GM12878 (cell line): Measurements from ENCODE around the gene RPL7A. TPM values are rescaled to one million over a fixed set of nuclear protein-coding genes. Genes with fewer than 3 reads are reported as not detected.
A peak's percentile ranks its signal among the peaks of the same experiment; 100 is the strongest.

Source experiments
- ASH2L ChIP-seq: fragments of 300-600, 200-600 bp; sonication (generic); IDR thresholded peaks from 2 replicates; pipeline ENCODE4 v1.6.1; 2017; ENCODE audit warnings: low read depth, mild to moderate bottlenecking, borderline replicate concordance
- ATF2 ChIP-seq: IDR thresholded peaks from 2 replicates; pipeline ENCODE4 v1.6.1; 2012; ENCODE audit warnings: low read length, inconsistent platforms
- ATF7 ChIP-seq: fragments of 450-650 bp; IDR thresholded peaks from 2 replicates; pipeline ENCODE4 v1.6.1; 2016; ENCODE audit warnings: low read depth, mild to moderate bottlenecking
- BCL3 ChIP-seq: IDR thresholded peaks from 2 replicates; pipeline ENCODE4 v1.6.1; 2011; ENCODE audit warnings: borderline replicate concordance, low read depth, mild to moderate bottlenecking, moderate library complexity, low read length; ENCODE audit not compliant: insufficient read depth, poor library complexity, severe bottlenecking
- BMI1 ChIP-seq: fragments of 450-650 bp; IDR thresholded peaks from 2 replicates; pipeline ENCODE4 v1.6.1; 2016; ENCODE audit warnings: mild to moderate bottlenecking, moderate library complexity, borderline replicate concordance
- E4F1 ChIP-seq: fragments of 450-650 bp; IDR thresholded peaks from 2 replicates; pipeline ENCODE4 v1.6.1; 2018; ENCODE audit warnings: borderline replicate concordance, mild to moderate bottlenecking; ENCODE audit not compliant: partially characterized antibody
- ETV6 ChIP-seq, 2 experiments: fragments of 450-650 bp in 1 of 2; IDR thresholded peaks in 1 of 2; conservative IDR thresholded peaks in 1 of 2; 2 replicates each; pipeline ENCODE4 v1.6.1; 2014; ENCODE audit warnings: antibody characterized with exemption in 1 of 2, borderline replicate concordance in 1 of 2, low read depth in 1 of 2, mild to moderate bottlenecking in 1 of 2, moderate library complexity in 1 of 2
- HSF1 ChIP-seq: fragments of 150-350 bp; IDR thresholded peaks from 2 replicates; pipeline ENCODE4 v1.6.1; 2014; ENCODE audit warnings: mild to moderate bottlenecking, low read depth, low read length
- IKZF1 ChIP-seq: fragments of 450-650 bp; conservative IDR thresholded peaks from 2 replicates; pipeline ENCODE4 v1.6.1; 2017; ENCODE audit warnings: antibody characterized with exemption, mild to moderate bottlenecking
- JUNB ChIP-seq: IDR thresholded peaks from 2 replicates; pipeline ENCODE4 v1.6.1; 2016; ENCODE audit warnings: antibody characterized with exemption, mild to moderate bottlenecking
- KDM1A ChIP-seq: fragments of 200-600 bp; sonication (generic); IDR thresholded peaks from 2 replicates; pipeline ENCODE4 v1.6.1; 2016; ENCODE audit warnings: borderline replicate concordance
- MXI1 ChIP-seq: fragments of 150-350 bp; IDR thresholded peaks from 2 replicates; pipeline ENCODE4 v1.6.1; 2011; ENCODE audit warnings: low read depth, mild to moderate bottlenecking, inconsistent platforms, low read length, improper control_type of control experiment
- MYC ChIP-seq: IDR thresholded peaks from 2 replicates; pipeline ENCODE4 v1.6.1; 2011; ENCODE audit warnings: mild to moderate bottlenecking, low read length, moderate library complexity, inconsistent platforms; ENCODE audit not compliant: insufficient read depth, insufficient replicate concordance, insufficient read length, severe bottlenecking
- NFYB ChIP-seq: IDR thresholded peaks from 2 replicates; pipeline ENCODE4 v1.6.1; 2011; ENCODE audit warnings: low read depth, mild to moderate bottlenecking, low read length, improper control_type of control experiment, moderate library complexity; ENCODE audit not compliant: insufficient read depth
- PAX5 ChIP-seq: IDR thresholded peaks from 2 replicates; pipeline ENCODE4 v1.6.1; 2011; ENCODE audit warnings: low read depth, low read length, borderline replicate concordance
- PAX8 ChIP-seq: fragments of 450-650 bp; IDR thresholded peaks from 2 replicates; pipeline ENCODE4 v1.6.1; 2017; ENCODE audit warnings: mild to moderate bottlenecking, moderate library complexity
- PML ChIP-seq: IDR thresholded peaks from 2 replicates; pipeline ENCODE4 v1.6.1; 2012; ENCODE audit warnings: low read length, inconsistent platforms
- RB1 ChIP-seq: fragments of 450-650 bp; formaldehyde crosslinking; IDR thresholded peaks from 2 replicates; pipeline ENCODE4 v1.6.1; 2017; ENCODE audit warnings: mild to moderate bottlenecking, borderline replicate concordance
- RBBP5 ChIP-seq: fragments of 200-600 bp; sonication (generic); conservative IDR thresholded peaks from 2 replicates; pipeline ENCODE4 v1.6.1; 2016
- SMC3 ChIP-seq: IDR thresholded peaks from 2 replicates; pipeline ENCODE4 v1.6.1; 2011; ENCODE audit warnings: low read length, improper control_type of control experiment, borderline replicate concordance
- TAF1 ChIP-seq: IDR thresholded peaks from 2 replicates; pipeline ENCODE4 v1.6.1; 2011; ENCODE audit warnings: mild to moderate bottlenecking, low read depth, low read length, borderline replicate concordance
- ZNF622 ChIP-seq: fragments of 450-650 bp; IDR thresholded peaks from 2 replicates; pipeline ENCODE4 v1.6.1; 2017; ENCODE audit warnings: mild to moderate bottlenecking, inconsistent platforms
- polyA plus RNA-seq, 11 experiments: library from polyadenylated mRNA; depleted of rRNA in 4 of 11; unstranded in 6 of 11; stranded (reverse) in 5 of 11; fragments of >200 nt; fragmentation: Nextera tagmentation in 4 of 11; fragmentation: Illumina TruSeq in 1 of 11; extraction: Ambion mirVana in 4 of 11; extraction: Trizol in 1 of 11; gene quantifications; 1 replicate in 1 of 11; 2 replicates in 10 of 11; pipeline versions ENCODE4 v1.2.1 to v1.2.3, GENCODE V29; 2011 to 2016; ENCODE audit warnings: inconsistent platforms in 2 of 11, missing spikeins in 2 of 11, low read depth in 1 of 11
- total RNA-seq, 4 experiments: library from RNA; depleted of rRNA in 3 of 4; stranded (reverse); fragments of >200 nt in 3 of 4; fragmentation: Illumina TruSeq in 1 of 4; extraction: Trizol in 1 of 4; gene quantifications; 2 replicates each; pipeline versions ENCODE4 v1.2.1 to v1.2.3, GENCODE V29; 2013 to 2021

The RPL7A gene
- total and polyA plus RNA-seq, 10 of the 15 experiments (the other 5 are each of a cell fraction or from before 2014, with no cell fraction given) = 917 to 5,193 (median 3,326) TPM

- TF ChIP-seq HSF1 (no peak), TAF1 (peak; percentile 90; the same call in 1 of the 2 replicates), SMC3 (no peak), ETV6 (conservative IDR thresholded peaks at IDR 0.05 in 1 of 2, IDR thresholded peaks at IDR 0.05 in 1 of 2; ENCODE audit: borderline replicate concordance in 1 of 2, low read depth in 1 of 2) (no peak), PAX5 (no peak), RBBP5 (no peak), MXI1 (peak; percentile 37; the same call in 1 of the 2 replicates), BMI1 (no peak), ATF7 (no peak), IKZF1 (peak; percentile 86), ATF2 (no peak), RB1 (0 out of 2 replicates have a peak, but pooled peaks have one; percentile 52), PML (no peak), BCL3 (no peak), MYC (peak; percentile 16), PAX8 (no peak), ASH2L (peak; percentile 72; the same call in 1 of the 2 replicates), JUNB (no peak), KDM1A (no peak), NFYB (peak; percentile 73), ZNF622 (no peak), E4F1 (no peak)
Observed at GRCh38 chr9:133375724-133376654, 28.0 kb downstream of the RPL7A start, which contains the start of the genes STKLD1 and SURF4 (continued).
